ENCODE measurements around the gene BDKRB2.

GRCh38 chr14:96270565-96271420, 66.2 kb downstream of the BDKRB2 start:
- no peak for TF ChIP-seq CTCF (IDR thresholded peaks at IDR 0.05; ENCODE audit: borderline replicate concordance, extremely low read depth, low read length, poor library complexity, severe bottlenecking)
- TF ChIP-seq EZH2 (IDR thresholded peaks at IDR 0.05; ENCODE audit: borderline replicate concordance, low read depth, low read length, severe bottlenecking), result no peak
